Parathyroid adenoma (tissue), 2 donors: ENCODE data around the gene PSAT1.

Experiments
- H2AFZ ChIP-seq: fragments of 300-600 bp; sonication (generic); one replicate; pipeline ENCODE4 v1.7.0; 2017; ENCODE audit warnings: antibody characterized with exemption, mild to moderate bottlenecking
- H3K27ac ChIP-seq: fragments of 300-600 bp; sonication (generic); one replicate; pipeline ENCODE4 v1.7.0; 2017
- H3K27me3 ChIP-seq: fragments of 300-600 bp; sonication (generic); one replicate; pipeline ENCODE4 v1.7.0; 2017; ENCODE audit warnings: low read length; ENCODE audit not compliant: control insufficient read depth, insufficient read depth
- H3K36me3 ChIP-seq: fragments of 300-600 bp; sonication (generic); one replicate; pipeline ENCODE4 v1.7.0; 2017; ENCODE audit warnings: low read length; ENCODE audit not compliant: control insufficient read depth, insufficient read depth
- H3K4me1 ChIP-seq: fragments of 300-600 bp; sonication (generic); one replicate; pipeline ENCODE4 v1.7.0; 2017; ENCODE audit warnings: control low read depth
- H3K4me2 ChIP-seq: fragments of 300-600 bp; sonication (generic); one replicate; pipeline ENCODE4 v1.7.0; 2017; ENCODE audit warnings: low read length
- H3K4me3 ChIP-seq: fragments of 300-600 bp; sonication (generic); one replicate; pipeline ENCODE4 v1.7.0; 2017; ENCODE audit warnings: low read depth, low read length
- H3K79me2 ChIP-seq: fragments of 300-600 bp; sonication (generic); one replicate; pipeline ENCODE4 v1.7.0; 2017; ENCODE audit warnings: control low read depth
- H3K9ac ChIP-seq: fragments of 300-600 bp; sonication (generic); one replicate; pipeline ENCODE4 v1.7.0; 2017; ENCODE audit warnings: mild to moderate bottlenecking
- H3K9me3 ChIP-seq: fragments of 300-600 bp; sonication (generic); one replicate; pipeline ENCODE4 v1.7.0; 2017; ENCODE audit warnings: low read length; ENCODE audit not compliant: control insufficient read depth
- TF ChIP-seq, protein P1 (sequence below): fragments of 300-600 bp; sonication (generic); IDR thresholded peaks from one replicate; pipeline ENCODE4 v1.7.0; 2017; ENCODE audit warnings: antibody characterized with exemption, mild to moderate bottlenecking
- donor health status: primary hyperparathyroidism.

The PSAT1 gene

DNA sequence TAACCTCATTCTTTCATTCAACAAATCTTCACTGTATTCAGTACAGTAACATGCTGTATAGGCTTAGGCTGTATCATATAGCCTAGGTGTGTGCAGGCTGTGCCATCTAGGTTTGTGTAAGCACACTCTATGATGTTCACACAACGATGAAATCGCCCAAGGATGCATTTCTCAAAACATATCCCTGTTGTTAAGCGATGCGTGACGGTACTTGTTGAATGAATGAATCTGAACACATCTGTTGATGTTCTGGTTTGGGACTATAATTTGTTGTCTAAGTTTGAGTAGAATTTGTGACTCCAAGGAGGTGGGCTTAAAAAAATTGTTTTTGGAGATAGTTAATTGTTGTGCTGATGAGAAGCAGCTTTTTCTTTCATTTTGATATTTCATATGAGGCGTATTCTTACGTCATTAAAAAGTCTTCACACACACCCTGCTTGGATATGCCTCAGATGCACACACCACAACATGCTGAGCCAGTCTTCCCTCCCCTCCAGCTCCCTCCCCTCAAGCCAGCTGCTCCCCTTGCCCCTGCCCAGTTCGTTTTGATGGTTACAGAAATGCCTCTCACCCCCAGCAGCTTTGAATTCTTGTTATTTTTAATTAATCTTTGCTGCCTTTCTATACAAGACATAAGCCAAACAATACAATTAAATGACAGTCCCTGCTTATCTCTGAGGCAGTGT, 5.5 kb upstream of the PSAT1 start:
- Histone ChIP-seq H3K4me1 (no peaks in the 10 kb centered on the region), H3K4me2 (no peak overlapping the region), H3K9ac (no peak overlapping the region), H3K36me3 (no peaks in the 10 kb centered on the region), H3K4me3 (no peak overlapping the region), H3K9me3 (no peaks in the 10 kb centered on the region), H3K27ac (no peak overlapping the region), H3K27me3 (no peaks in the 10 kb centered on the region), H3K79me2 (no peaks in the 10 kb centered on the region), H2AFZ (no peak overlapping the region)
- TF ChIP-seq, protein P1, sequence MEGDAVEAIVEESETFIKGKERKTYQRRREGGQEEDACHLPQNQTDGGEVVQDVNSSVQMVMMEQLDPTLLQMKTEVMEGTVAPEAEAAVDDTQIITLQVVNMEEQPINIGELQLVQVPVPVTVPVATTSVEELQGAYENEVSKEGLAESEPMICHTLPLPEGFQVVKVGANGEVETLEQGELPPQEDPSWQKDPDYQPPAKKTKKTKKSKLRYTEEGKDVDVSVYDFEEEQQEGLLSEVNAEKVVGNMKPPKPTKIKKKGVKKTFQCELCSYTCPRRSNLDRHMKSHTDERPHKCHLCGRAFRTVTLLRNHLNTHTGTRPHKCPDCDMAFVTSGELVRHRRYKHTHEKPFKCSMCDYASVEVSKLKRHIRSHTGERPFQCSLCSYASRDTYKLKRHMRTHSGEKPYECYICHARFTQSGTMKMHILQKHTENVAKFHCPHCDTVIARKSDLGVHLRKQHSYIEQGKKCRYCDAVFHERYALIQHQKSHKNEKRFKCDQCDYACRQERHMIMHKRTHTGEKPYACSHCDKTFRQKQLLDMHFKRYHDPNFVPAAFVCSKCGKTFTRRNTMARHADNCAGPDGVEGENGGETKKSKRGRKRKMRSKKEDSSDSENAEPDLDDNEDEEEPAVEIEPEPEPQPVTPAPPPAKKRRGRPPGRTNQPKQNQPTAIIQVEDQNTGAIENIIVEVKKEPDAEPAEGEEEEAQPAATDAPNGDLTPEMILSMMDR, result no peak

DNA sequence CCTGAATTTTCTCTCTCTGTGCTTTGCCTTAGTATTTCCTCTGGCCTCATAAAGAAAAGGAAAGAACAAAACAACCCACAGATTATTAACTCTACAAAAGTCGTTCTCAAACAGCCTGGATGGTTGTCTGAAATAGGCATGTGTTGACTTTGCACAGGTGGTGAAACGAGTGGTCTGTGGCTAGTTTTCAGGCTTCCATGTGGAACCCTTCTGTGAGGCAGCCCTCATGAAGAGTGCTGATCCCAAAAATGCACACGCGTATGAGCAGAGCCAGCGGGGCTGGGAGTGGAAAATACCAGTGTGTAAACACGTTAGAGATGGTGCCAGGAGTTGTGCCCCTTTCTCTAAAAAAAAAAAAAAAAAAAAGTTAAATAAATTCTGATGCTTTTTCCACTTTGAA, 4.9 kb upstream of the PSAT1 start:
- TF ChIP-seq, protein P1, result no peak
- Histone ChIP-seq H3K4me1 (no peaks in the 10 kb centered on the region), H3K9me3 (no peaks in the 10 kb centered on the region), H2AFZ (no peak overlapping the region), H3K4me3 (no peak overlapping the region), H3K4me2 (no peak overlapping the region), H3K79me2 (no peaks in the 10 kb centered on the region), H3K36me3 (no peaks in the 10 kb centered on the region), H3K27me3 (no peaks in the 10 kb centered on the region), H3K9ac (no peak overlapping the region), H3K27ac (no peak overlapping the region)

- Histone ChIP-seq H3K79me2 (no peaks in the 10 kb centered on the region), H3K4me2 (no peak overlapping the region), H3K4me3 (no peak overlapping the region), H3K27ac (no peak overlapping the region), H3K27me3 (no peaks in the 10 kb centered on the region), H3K9me3 (no peaks in the 10 kb centered on the region), H3K36me3 (no peaks in the 10 kb centered on the region), H2AFZ (no peak overlapping the region), H3K4me1 (no peaks in the 10 kb centered on the region), H3K9ac (no peak overlapping the region)
- TF ChIP-seq, protein P1, result no peak
These were observed 4.0 kb upstream of the PSAT1 start for GRCh38 chr9:78292716-78293497.

- no peaks in the 10 kb centered on the region for H3K4me1 ChIP-seq
- no peaks in the 10 kb centered on the region for H3K79me2 ChIP-seq
- TF ChIP-seq, protein P1, result no peak
These were observed 2.4 kb upstream of the PSAT1 start for GRCh38 chr9:78294290-78295176.

More at GRCh38 chr9:78294290-78295176, 2.4 kb upstream of the PSAT1 start:
- H3K27ac ChIP-seq, result no peak overlapping the region
- H3K9ac ChIP-seq, result no peak overlapping the region
- H3K4me3 ChIP-seq, result no peak overlapping the region
- no peak overlapping the region for H3K4me2 ChIP-seq
- no peaks in the 10 kb centered on the region for H3K36me3 ChIP-seq
- no peaks in the 10 kb centered on the region for H3K27me3 ChIP-seq
- H3K9me3 ChIP-seq, result no peaks in the 10 kb centered on the region
- no peak overlapping the region for H2AFZ ChIP-seq
